HCT116 (cell line): ENCODE data around the gene SELPLG. TPM values are rescaled to one million over a fixed set of nuclear protein-coding genes. Genes with fewer than 3 reads are reported as not detected.
"Not testable (repeated sequence)": the region's sequence is repeated elsewhere in the genome, so short reads cannot be mapped to it uniquely, and the experiment has no call there.

Experiments
- ATAC-seq: fragments of 200-7000 bp; cut with Tn5 transposase; 2 replicates; pipeline ENCODE4 v1.9.1; 2020; ENCODE audit warnings: mild to moderate bottlenecking, moderate library complexity
- BruUV-seq: library from RNA; stranded (reverse); fragments of 400-500 nt; replicated peaks from 2 replicates; lab custom pipeline; 2021; lab: Mats Ljungman, UMichigan
- CTCF ChIA-PET: fragments of 300-600 bp; sonication (Branson Sonifier 250); formaldehyde crosslinking; loops from one replicate; lab custom pipeline; 2021; ENCODE audit warnings: antibody characterized with exemption; lab: Charles Lee
- POLR2A ChIA-PET: fragments of 300-600, 350-600 bp; sonication (Branson Sonifier 250); formaldehyde crosslinking; loops from one replicate; lab custom pipeline; 2021; ENCODE audit warnings: antibody characterized with exemption; lab: Charles Lee
- RAD21 ChIA-PET, 2 experiments: fragments of 300-600 bp; sonication (Branson Sonifier 250); formaldehyde crosslinking; loops; one replicate each; lab custom pipeline; 2023; ENCODE audit warnings: low total read pairs in 2 of 2; ENCODE audit not compliant: uncharacterized antibody in 2 of 2, unreplicated experiment in 2 of 2, low non-redundant PET in 1 of 2; lab: Charles Lee
- DNase-seq: peaks from one replicate; pipeline ENCODE4 v3.0.0-alpha.2; 2010; ENCODE audit warnings: low read depth, low spot score
- H2AFZ ChIP-seq: fragments of 200-600 bp; shearing (Covaris generic), sonication (generic); 2 replicates; pipeline ENCODE4 v1.6.1; 2017; ENCODE audit warnings: low read depth, mixed run types, mixed read lengths, antibody characterized with exemption, low read length; ENCODE audit not compliant: poor library complexity, severe bottlenecking
- H3K27ac ChIP-seq: 2 replicates; pipeline ENCODE4 v1.5.1; 2012; ENCODE audit warnings: low read depth, low read length
- H3K27me3 ChIP-seq: fragments of 200-600 bp; sonication (generic); 2 replicates; pipeline ENCODE4 v1.6.1; 2016; ENCODE audit warnings: mixed run types, low read length, mixed read lengths; ENCODE audit not compliant: insufficient read depth
- H3K36me3 ChIP-seq, 2 experiments: fragments of 200-500 bp in 1 of 2; fragments of 200-600 bp in 1 of 2; sonication (Bioruptor generic) in 1 of 2; sonication (generic) in 1 of 2; 2 replicates each; pipeline versions ENCODE4 v1.5.1 to v1.6.1; 2014 to 2016; ENCODE audit warnings: low read length in 2 of 2, inconsistent platforms in 1 of 2, mixed read lengths in 1 of 2, mixed run types in 1 of 2; ENCODE audit not compliant: insufficient read depth in 2 of 2, control insufficient read depth in 1 of 2
- H3K4me1 ChIP-seq, 2 experiments: fragments of 200-600 bp in 1 of 2; sonication (generic) in 1 of 2; 2 replicates each; pipeline versions ENCODE4 v1.5.1 to v1.6.1; 2012 to 2017; ENCODE audit warnings: low read length in 2 of 2, inconsistent platforms in 1 of 2, mild to moderate bottlenecking in 1 of 2, mixed read lengths in 1 of 2, mixed run types in 1 of 2, moderate library complexity in 1 of 2; ENCODE audit not compliant: insufficient read depth in 2 of 2, control insufficient read depth in 1 of 2
- H3K4me2 ChIP-seq: fragments of 200-600 bp; sonication (generic); 2 replicates; pipeline ENCODE4 v1.6.1; 2017; ENCODE audit warnings: mixed run types, low read length, mixed read lengths
- H3K4me3 ChIP-seq, 2 experiments: fragments of 200-600 bp in 1 of 2; sonication (generic) in 1 of 2; replicated peaks in 1 of 2; 2 replicates each; pipeline ENCODE4 v1.5.1; 2011 to 2016; ENCODE audit warnings: low read length in 2 of 2, control low read depth in 1 of 2, low read depth in 1 of 2, mild to moderate bottlenecking in 1 of 2, mixed read lengths in 1 of 2, mixed run types in 1 of 2
- H3K79me2 ChIP-seq: fragments of 200-600 bp; sonication (generic); 2 replicates; pipeline ENCODE4 v1.6.1; 2017; ENCODE audit warnings: mild to moderate bottlenecking, mixed run types, low read length, moderate library complexity, mixed read lengths; ENCODE audit not compliant: insufficient read depth
- H3K9ac ChIP-seq: fragments of 200-600 bp; sonication (generic); 2 replicates; pipeline ENCODE4 v1.6.1; 2016; ENCODE audit warnings: low read length, mixed read lengths
- H3K9me2 ChIP-seq: fragments of 200-600 bp; sonication (generic), shearing (Covaris generic); 2 replicates; pipeline ENCODE4 v1.6.1; 2017; ENCODE audit warnings: mixed run types, mild to moderate bottlenecking, moderate library complexity; ENCODE audit not compliant: insufficient read depth
- H3K9me3 ChIP-seq, 2 experiments: fragments of 200-500 bp in 1 of 2; fragments of 200-600 bp in 1 of 2; sonication (Bioruptor generic) in 1 of 2; sonication (generic) in 1 of 2; 2 replicates each; pipeline ENCODE4 v1.6.1; 2014 to 2017; ENCODE audit warnings: low read length in 2 of 2, mixed read lengths in 2 of 2, inconsistent platforms in 1 of 2, low read depth in 1 of 2, mild to moderate bottlenecking in 1 of 2, mixed run types in 1 of 2, moderate library complexity in 1 of 2; ENCODE audit not compliant: control insufficient read depth in 1 of 2, insufficient read depth in 1 of 2
- H4K20me1 ChIP-seq: fragments of 200-600 bp; sonication (generic), shearing (Covaris generic); 2 replicates; pipeline ENCODE4 v1.6.1; 2017; ENCODE audit warnings: mixed run types, mild to moderate bottlenecking, moderate library complexity; ENCODE audit not compliant: insufficient read depth
- CEBPB ChIP-seq: IDR thresholded peaks from 2 replicates; pipeline ENCODE4 v1.6.1; 2012; ENCODE audit warnings: low read depth
- EGR1 ChIP-seq: IDR thresholded peaks from 2 replicates; pipeline ENCODE4 v1.6.1; 2012; ENCODE audit warnings: low read depth
- ELF1 ChIP-seq: IDR thresholded peaks from 2 replicates; pipeline ENCODE4 v1.6.1; 2012; ENCODE audit warnings: low read depth, borderline replicate concordance
- FOSL1 ChIP-seq: IDR thresholded peaks from 2 replicates; pipeline ENCODE4 v1.6.1; 2012; ENCODE audit warnings: low read depth
- JUND ChIP-seq: IDR thresholded peaks from 2 replicates; pipeline ENCODE4 v1.6.1; 2012
- POLR2A ChIP-seq: IDR thresholded peaks from 2 replicates; pipeline ENCODE4 v1.7.0; 2011; ENCODE audit warnings: borderline replicate concordance; ENCODE audit not compliant: insufficient read depth, insufficient read length; ENCODE audit errors: extremely low read depth
- POLR2AphosphoS5 ChIP-seq: IDR thresholded peaks from 2 replicates; pipeline ENCODE4 v1.6.1; 2011; ENCODE audit warnings: mild to moderate bottlenecking, low read depth, low read length, moderate library complexity
- SP1 ChIP-seq: IDR thresholded peaks from 2 replicates; pipeline ENCODE4 v1.6.1; 2012; ENCODE audit warnings: low read depth
- TCF7L2 ChIP-seq: IDR thresholded peaks from 2 replicates; pipeline ENCODE4 v1.7.0; 2011; ENCODE audit warnings: borderline replicate concordance, inconsistent platforms; ENCODE audit not compliant: insufficient read depth, insufficient read length; ENCODE audit errors: extremely low read depth
- ZFX ChIP-seq: fragments of 450-650 bp; IDR thresholded peaks from 2 replicates; pipeline ENCODE4 v1.6.1; 2017
- ZNF274 ChIP-seq: fragments of 200-500 bp; sonication (Bioruptor generic); IDR thresholded peaks from 2 replicates; pipeline ENCODE4 v1.6.1; 2014; ENCODE audit warnings: mild to moderate bottlenecking, low read depth, low read length, inconsistent platforms
- intact Hi-C: fragments of 100-400 bp; cut with micrococcal nuclease; formaldehyde crosslinking; loops from 2 replicates; pipeline ENCODE4 v1.10.0; 2022
- total RNA-seq: library from RNA; stranded (reverse); gene quantifications from one replicate; pipeline ENCODE4 v1.2.1, GENCODE V29; 2021; ENCODE audit not compliant: unreplicated experiment
- TF ChIP-seq, protein P1 (sequence below): IDR thresholded peaks from 2 replicates; pipeline ENCODE4 v1.6.1; 2012
- TF ChIP-seq, protein P2 (sequence below), 3 experiments: fragments of 200-600 bp in 1 of 3; sonication (generic) in 1 of 3; IDR thresholded peaks in 2 of 3; conservative IDR thresholded peaks in 1 of 3; 2 replicates each; pipeline ENCODE4 v1.5.1; 2012 to 2017; ENCODE audit warnings: low read depth in 2 of 3, low read length in 2 of 3, antibody characterized with exemption in 1 of 3, borderline replicate concordance in 1 of 3, control low read depth in 1 of 3, mild to moderate bottlenecking in 1 of 3, mixed read lengths in 1 of 3, mixed run types in 1 of 3, moderate library complexity in 1 of 3; ENCODE audit not compliant: insufficient read depth in 1 of 3

SELPLG gene
- total RNA-seq, 1 experiment from 2014 or later = 1.2 TPM

DNA sequence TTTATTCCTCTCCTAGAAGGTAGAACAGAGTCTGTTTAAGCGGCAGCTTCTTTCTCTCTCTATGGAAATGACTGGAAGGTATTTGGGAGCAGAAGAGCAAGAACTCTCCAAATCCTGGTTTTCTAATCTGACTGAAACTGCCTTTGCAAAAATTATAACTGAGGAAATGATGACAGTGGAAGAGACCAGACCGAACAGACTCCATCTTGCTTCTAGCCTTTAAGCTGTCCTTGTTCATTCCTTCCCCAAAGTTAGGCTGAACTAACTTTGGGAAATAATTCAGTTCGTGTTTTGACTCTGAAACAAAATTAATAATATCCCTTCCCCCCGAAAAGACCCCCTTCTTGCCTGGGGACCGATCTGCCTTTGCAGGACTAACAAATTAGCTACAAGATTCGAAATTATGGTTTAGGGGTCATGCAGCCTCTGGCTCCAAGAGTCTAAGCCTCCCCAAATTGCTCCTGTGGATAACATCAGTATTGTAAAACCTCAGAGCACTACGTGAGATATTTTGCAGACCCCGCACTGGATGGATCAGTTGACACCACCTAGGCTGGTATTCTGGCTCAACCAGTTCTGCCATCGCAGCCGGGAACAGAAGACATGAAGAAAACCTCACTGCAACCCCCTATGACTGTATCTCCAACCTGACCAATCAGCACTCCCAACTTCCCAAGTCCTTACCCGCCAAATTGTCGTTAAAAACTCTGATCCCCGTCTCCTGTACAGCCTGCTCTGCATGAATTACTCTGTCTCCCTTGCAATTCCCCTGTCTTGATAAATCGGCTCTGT is 14.1 kb downstream of the SELPLG start:
- no peak for DNase-seq
- BruUV-seq = no TSS peak

DNA sequence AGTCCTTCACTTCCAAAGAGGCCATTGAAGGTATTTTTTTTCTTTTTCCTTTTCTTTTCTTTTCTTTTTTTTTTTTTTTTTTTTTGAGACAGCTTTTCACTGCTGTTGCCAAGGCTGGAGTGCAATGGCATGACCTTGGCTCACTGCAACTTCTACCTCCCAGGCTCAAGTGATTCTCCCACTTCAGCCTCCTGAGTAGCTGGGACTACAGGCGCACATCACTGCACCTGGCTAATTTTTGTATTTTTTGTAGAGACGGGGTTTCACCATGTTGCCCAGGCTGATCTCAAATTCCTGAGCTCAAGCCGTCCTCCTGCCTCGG is 14.8 kb downstream of the SELPLG start:
- H3K27me3 ChIP-seq, H3K36me3 ChIP-seq, H3K9me2 ChIP-seq, ATAC-seq, H4K20me1 ChIP-seq, H3K4me2 ChIP-seq, DNase-seq, H2AFZ ChIP-seq, H3K4me3 ChIP-seq, H3K79me2 ChIP-seq, BruUV-seq, H3K9me3 ChIP-seq, H3K9ac ChIP-seq, H3K27ac ChIP-seq: not testable (repeated sequence)
- ChIA-PET CTCF (interaction anchor here (0.7 to 2.9 kb wide), 11 partner anchors 11 to 556 kb away, joined by 3 to 13 read pairs (median 3); partner anchors contain the start of gene ISCU), POLR2A (interaction anchor here (1.1 to 1.4 kb wide), 2 partner anchors 54 to 57 kb away, joined by 3 read pairs; partner anchors contain the start of gene ISCU), RAD21 (interaction anchor here in 1 of 2 experiments (0.6 kb wide), 1 partner anchor 31 kb away, joined by 3 read pairs; no protein-coding TSS in a partner anchor)
- peaks cover 0 to 13% of the 10 kb centered on the region in 2 experiments; a peak in 2 of 4 replicates for H3K4me1 ChIP-seq
- intact Hi-C loops = loop anchor here (1.0 to 10.0 kb wide), 6 partner anchors 49 to 704 kb away; partner anchors contain the start of genes CMKLR1 and FICD

More for the DNA sequence above, 14.1 kb downstream of the SELPLG start:
- Histone ChIP-seq H3K4me2 (no peak overlapping the region), H3K9ac (no peak overlapping the region), H2AFZ (no peak overlapping the region), H3K36me3 (no peaks in the 10 kb centered on the region), H4K20me1 (no peaks in the 10 kb centered on the region), H3K27me3 (no peaks in the 10 kb centered on the region), H3K4me3 (no peak overlapping the region), H3K4me1 (peaks cover 0 to 13% of the 10 kb centered on the region in 2 experiments; a peak in 2 of 4 replicates), H3K9me2 (no peaks in the 10 kb centered on the region), H3K9me3 (peaks cover 0 to 6% of the 10 kb centered on the region in 2 experiments; a peak in 1 of 4 replicates), H3K79me2 (no peaks in the 10 kb centered on the region), H3K27ac (no peak overlapping the region)
- CTCF ChIA-PET = interaction anchor here (0.7 to 2.9 kb wide), 9 partner anchors 11 to 331 kb away, joined by 3 to 13 read pairs (median 3); partner anchors contain the start of gene ISCU
- intact Hi-C loops = loop anchor here (5.0 to 10.0 kb wide), 3 partner anchors 285 to 705 kb away; partner anchors contain the start of gene CMKLR1
- ATAC-seq = no peak
- RAD21 ChIA-PET = no interaction called here
- POLR2A ChIA-PET = interaction anchor here (0.7 kb wide), 2 partner anchors 10 to 12 kb away, joined by 3 read pairs; no protein-coding TSS in a partner anchor
- no peak for TF ChIP-seq ZNF274
- TF ChIP-seq, protein P1, sequence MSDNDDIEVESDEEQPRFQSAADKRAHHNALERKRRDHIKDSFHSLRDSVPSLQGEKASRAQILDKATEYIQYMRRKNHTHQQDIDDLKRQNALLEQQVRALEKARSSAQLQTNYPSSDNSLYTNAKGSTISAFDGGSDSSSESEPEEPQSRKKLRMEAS = no peak
- no peak for TF ChIP-seq POLR2AphosphoS5
- no peak for TF ChIP-seq SP1
- no peak for TF ChIP-seq ZFX
- TF ChIP-seq POLR2A = no peak
- no peak for TF ChIP-seq TCF7L2
- TF ChIP-seq ELF1 = no peak
- no peak for TF ChIP-seq EGR1
- no peak for TF ChIP-seq CEBPB
- no peak for TF ChIP-seq FOSL1
- TF ChIP-seq, protein P2, sequence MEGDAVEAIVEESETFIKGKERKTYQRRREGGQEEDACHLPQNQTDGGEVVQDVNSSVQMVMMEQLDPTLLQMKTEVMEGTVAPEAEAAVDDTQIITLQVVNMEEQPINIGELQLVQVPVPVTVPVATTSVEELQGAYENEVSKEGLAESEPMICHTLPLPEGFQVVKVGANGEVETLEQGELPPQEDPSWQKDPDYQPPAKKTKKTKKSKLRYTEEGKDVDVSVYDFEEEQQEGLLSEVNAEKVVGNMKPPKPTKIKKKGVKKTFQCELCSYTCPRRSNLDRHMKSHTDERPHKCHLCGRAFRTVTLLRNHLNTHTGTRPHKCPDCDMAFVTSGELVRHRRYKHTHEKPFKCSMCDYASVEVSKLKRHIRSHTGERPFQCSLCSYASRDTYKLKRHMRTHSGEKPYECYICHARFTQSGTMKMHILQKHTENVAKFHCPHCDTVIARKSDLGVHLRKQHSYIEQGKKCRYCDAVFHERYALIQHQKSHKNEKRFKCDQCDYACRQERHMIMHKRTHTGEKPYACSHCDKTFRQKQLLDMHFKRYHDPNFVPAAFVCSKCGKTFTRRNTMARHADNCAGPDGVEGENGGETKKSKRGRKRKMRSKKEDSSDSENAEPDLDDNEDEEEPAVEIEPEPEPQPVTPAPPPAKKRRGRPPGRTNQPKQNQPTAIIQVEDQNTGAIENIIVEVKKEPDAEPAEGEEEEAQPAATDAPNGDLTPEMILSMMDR (IDR thresholded peaks at IDR 0.05 in 2 of 3, conservative IDR thresholded peaks at IDR 0.05 in 1 of 3; ENCODE audit: borderline replicate concordance in 1 of 3, insufficient read depth in 1 of 3, low read depth in 2 of 3, low read length in 2 of 3) = no peak
- no peak for TF ChIP-seq JUND
